Erythroblast (primary cell): ENCODE results near the gene FOXE3.

ENCODE experiments used
- GATA1 ChIP-seq: IDR thresholded peaks from 2 replicates; pipeline ENCODE4 v1.6.1; 2011; ENCODE audit warnings: low read depth, mild to moderate bottlenecking, control low read depth, low read length, moderate library complexity
- POLR2A ChIP-seq: IDR thresholded peaks from 2 replicates; pipeline ENCODE4 v1.6.1; 2011; ENCODE audit warnings: mild to moderate bottlenecking, low read length

DNA sequence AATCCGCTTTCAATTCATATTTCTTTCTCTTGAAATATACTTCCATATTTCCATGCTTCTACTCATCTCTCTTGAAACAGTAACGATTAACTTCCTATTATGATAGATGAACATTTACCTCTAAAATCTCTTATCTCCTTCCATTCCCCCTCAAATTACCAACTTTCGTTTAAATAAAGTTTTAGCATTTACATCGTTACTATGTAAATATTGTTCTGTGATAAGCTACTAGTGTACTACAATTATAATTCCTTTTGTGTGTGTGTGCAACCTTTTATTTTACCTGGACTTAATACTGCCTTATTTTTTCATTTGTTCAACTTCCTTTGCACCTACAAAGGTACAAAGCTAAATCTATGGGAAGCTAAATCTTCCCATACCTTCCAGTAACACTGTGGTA lies 4.5 kb downstream of the FOXE3 start:
- no peak for TF ChIP-seq POLR2A
- TF ChIP-seq GATA1, result no peak
